PC-9 (cell line): ENCODE data around the gene ARHGAP18.

Experiments
- CTCF ChIP-seq: fragments of 200-600 bp; sonication (generic); conservative IDR thresholded peaks from 2 replicates; pipeline ENCODE4 v1.6.1; 2017; ENCODE audit warnings: mixed run types, antibody characterized with exemption, mild to moderate bottlenecking, moderate library complexity
- EZH2 ChIP-seq: fragments of 200-600 bp; sonication (generic); IDR thresholded peaks from 2 replicates; pipeline ENCODE4 v1.8.0; 2017; ENCODE audit warnings: antibody characterized with exemption, low read depth

GRCh38 chr6:129632172-129632613 is 77.8 kb downstream of the ARHGAP18 start:
- no peak for TF ChIP-seq CTCF
- no peak for TF ChIP-seq EZH2
